Breast epithelium (tissue), 3 donors: ENCODE results near the gene FAM78A.

Source experiments
- POLR2A ChIP-seq: fragments of 450-650 bp; IDR thresholded peaks from one replicate; pipeline ENCODE4 v1.6.1; 2016; ENCODE audit warnings: antibody characterized with exemption, mild to moderate bottlenecking, moderate library complexity
- POLR2AphosphoS5 ChIP-seq, 3 donors: sonication (generic); formaldehyde crosslinking; IDR thresholded peaks; one replicate each; pipeline ENCODE4 v1.6.1; 2017; ENCODE audit warnings: antibody characterized with exemption in 3 of 3
- TF ChIP-seq, protein P1 (sequence below), 3 donors: fragments of 450-650 bp; IDR thresholded peaks; one replicate each; pipeline ENCODE4 v1.5.1; 2016 to 2017; ENCODE audit warnings: antibody characterized with exemption in 3 of 3, mild to moderate bottlenecking in 3 of 3, moderate library complexity in 3 of 3

DNA sequence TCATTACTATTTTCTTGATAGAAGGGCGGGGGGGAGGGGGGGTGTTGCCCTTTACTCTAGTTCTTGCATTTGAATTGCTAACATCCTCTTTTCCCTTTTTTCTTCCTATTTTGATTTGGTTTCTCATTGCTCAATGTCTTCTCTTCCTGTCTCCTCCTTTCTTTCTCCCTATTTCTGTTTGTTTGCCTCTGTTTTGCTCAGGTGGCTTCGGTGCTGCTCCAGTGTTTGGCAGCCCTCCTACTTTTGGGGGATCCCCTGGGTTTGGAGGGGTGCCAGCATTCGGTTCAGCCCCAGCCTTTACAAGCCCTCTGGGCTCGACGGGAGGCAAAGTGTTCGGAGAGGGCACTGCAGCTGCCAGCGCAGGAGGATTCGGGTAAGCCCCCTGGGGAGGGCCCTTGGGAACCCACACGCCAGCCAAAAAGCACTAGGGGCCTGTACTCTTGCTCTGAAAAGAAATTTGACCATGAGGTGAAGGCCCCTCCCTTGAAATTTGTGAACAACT, 48.3 kb downstream of the FAM78A start:
- TF ChIP-seq POLR2AphosphoS5 (IDR thresholded peaks at IDR 0.05) (no peak), POLR2A (no peak)
- TF ChIP-seq, protein P1, sequence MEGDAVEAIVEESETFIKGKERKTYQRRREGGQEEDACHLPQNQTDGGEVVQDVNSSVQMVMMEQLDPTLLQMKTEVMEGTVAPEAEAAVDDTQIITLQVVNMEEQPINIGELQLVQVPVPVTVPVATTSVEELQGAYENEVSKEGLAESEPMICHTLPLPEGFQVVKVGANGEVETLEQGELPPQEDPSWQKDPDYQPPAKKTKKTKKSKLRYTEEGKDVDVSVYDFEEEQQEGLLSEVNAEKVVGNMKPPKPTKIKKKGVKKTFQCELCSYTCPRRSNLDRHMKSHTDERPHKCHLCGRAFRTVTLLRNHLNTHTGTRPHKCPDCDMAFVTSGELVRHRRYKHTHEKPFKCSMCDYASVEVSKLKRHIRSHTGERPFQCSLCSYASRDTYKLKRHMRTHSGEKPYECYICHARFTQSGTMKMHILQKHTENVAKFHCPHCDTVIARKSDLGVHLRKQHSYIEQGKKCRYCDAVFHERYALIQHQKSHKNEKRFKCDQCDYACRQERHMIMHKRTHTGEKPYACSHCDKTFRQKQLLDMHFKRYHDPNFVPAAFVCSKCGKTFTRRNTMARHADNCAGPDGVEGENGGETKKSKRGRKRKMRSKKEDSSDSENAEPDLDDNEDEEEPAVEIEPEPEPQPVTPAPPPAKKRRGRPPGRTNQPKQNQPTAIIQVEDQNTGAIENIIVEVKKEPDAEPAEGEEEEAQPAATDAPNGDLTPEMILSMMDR (IDR thresholded peaks at IDR 0.05), result no peak
